SK-N-MC (cell line): Measurements from ENCODE around the gene DNAI1.

ENCODE experiments used
- EZH2 ChIP-seq: fragments of 200-600 bp; sonication (generic); IDR thresholded peaks from one replicate; pipeline ENCODE4 v1.6.1; 2017; ENCODE audit warnings: antibody characterized with exemption
- POLR2AphosphoS5 ChIP-seq: IDR thresholded peaks from 2 replicates; pipeline ENCODE4 v1.6.1; 2012; ENCODE audit warnings: mild to moderate bottlenecking, low read depth, low read length, borderline replicate concordance

DNA sequence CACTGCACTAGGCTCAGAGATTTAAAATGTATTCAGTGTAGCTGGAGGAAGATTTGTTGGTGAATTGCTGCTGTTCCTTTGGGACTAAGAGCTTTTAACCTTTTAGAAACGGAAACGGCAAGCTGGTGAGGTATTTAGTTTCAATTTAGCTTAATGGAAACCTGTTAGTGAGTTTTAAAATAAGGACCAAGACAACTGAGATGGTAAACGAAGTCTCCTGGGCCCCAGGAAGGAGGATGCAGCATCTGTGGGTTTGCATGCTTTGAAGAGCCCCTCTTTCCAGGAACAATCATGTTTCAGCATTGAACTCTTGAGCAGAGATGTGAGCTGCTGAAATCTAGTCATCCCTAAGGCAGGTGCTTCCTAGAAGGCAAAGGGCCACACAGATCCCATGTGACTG, 16.5 kb downstream of the DNAI1 start:
- no peak for TF ChIP-seq POLR2AphosphoS5
- TF ChIP-seq EZH2: no peak
